HepG2 (cell line): ENCODE data around the gene ARHGEF16. TPM values are rescaled to one million over a fixed set of nuclear protein-coding genes. Genes with fewer than 3 reads are reported as not detected.

Source experiments
- ATAC-seq: fragments of 200-7000 bp; cut with Tn5 transposase; 3 replicates; pipeline ENCODE4 v1.9.1; 2020; ENCODE audit warnings: mild to moderate bottlenecking, moderate library complexity
- BruUV-seq: library from RNA; stranded (reverse); fragments of 400-500 nt; replicated peaks from 2 replicates; lab custom pipeline; 2021; lab: Mats Ljungman, UMichigan
- CTCF ChIA-PET: fragments of 300-600 bp; formaldehyde crosslinking; extraction: SDS; loops from one replicate; lab custom pipeline; 2021; ENCODE audit warnings: low total read pairs, inconsistent platforms, low intra/inter-chr PET ratio; lab: Yijun Ruan, JAX
- POLR2A ChIA-PET: fragments of 350-600 bp; sonication (Branson Sonifier 250); formaldehyde crosslinking; loops from one replicate; lab custom pipeline; 2020; ENCODE audit warnings: antibody characterized with exemption, inconsistent platforms; lab: Yijun Ruan, JAX
- DNase-seq: peaks from one replicate; pipeline ENCODE4 v3.0.0-alpha.2; 2015; ENCODE audit warnings: low spot score
- FAIRE-seq: peaks from 3 replicates; lab custom pipeline; 2011; peaks lifted over from hg19 to GRCh38; lab: Jason Lieb, UNC
- H2AFZ ChIP-seq: one replicate; pipeline ENCODE4 v1.6.1; 2011; ENCODE audit warnings: low read length, inconsistent platforms
- H3K27ac ChIP-seq: fragments of 300-600 bp; 3 replicates; pipeline ENCODE4 v1.8.0; 2011; ENCODE audit warnings: mixed run types, mild to moderate bottlenecking, mixed read lengths, low read length, inconsistent platforms; ENCODE audit not compliant: insufficient read depth; ENCODE audit errors: extremely low read length
- H3K27me3 ChIP-seq, 2 experiments: fragments of 200-600 bp in 1 of 2; 2 replicates in 1 of 2; 3 replicates in 1 of 2; pipeline versions ENCODE4 v1.6.0 to v1.8.0; 2011; ENCODE audit warnings: low read length in 2 of 2, mild to moderate bottlenecking in 2 of 2, moderate library complexity in 2 of 2, inconsistent platforms in 1 of 2; ENCODE audit not compliant: insufficient read depth in 2 of 2, control insufficient read depth in 1 of 2
- H3K36me3 ChIP-seq, 2 experiments: fragments of 200-600 bp in 1 of 2; replicated peaks in 1 of 2; 2 replicates in 1 of 2; 3 replicates in 1 of 2; pipeline versions ENCODE4 v1.5.1 to v1.8.0; 2011; ENCODE audit warnings: low read length in 2 of 2, inconsistent platforms in 1 of 2; ENCODE audit not compliant: insufficient read depth in 2 of 2, control insufficient read depth in 1 of 2
- H3K4me1 ChIP-seq: 2 replicates; pipeline ENCODE4 v1.5.1; 2012; ENCODE audit warnings: low read length, inconsistent platforms; ENCODE audit not compliant: insufficient read depth
- H3K4me2 ChIP-seq: 2 replicates; pipeline ENCODE4 v1.6.0; 2011; ENCODE audit warnings: low read depth, low read length, inconsistent platforms
- H3K4me3 ChIP-seq, 3 experiments: fragments of 200-600 bp in 1 of 3; sonication (generic), shearing (Covaris generic) in 1 of 3; replicated peaks in 1 of 3; 2 replicates each; pipeline ENCODE4 v1.5.1; 2011 to 2016; ENCODE audit warnings: low read length in 3 of 3, inconsistent platforms in 2 of 3, low read depth in 2 of 3, mild to moderate bottlenecking in 2 of 3, control low read depth in 1 of 3, mixed read lengths in 1 of 3; ENCODE audit not compliant: insufficient read depth in 1 of 3
- H3K79me2 ChIP-seq: one replicate; pipeline ENCODE4 v1.6.1; 2011; ENCODE audit warnings: low read length, inconsistent platforms; ENCODE audit not compliant: insufficient read depth
- H3K9ac ChIP-seq: 2 replicates; pipeline ENCODE4 v1.6.0; 2011; ENCODE audit warnings: mild to moderate bottlenecking, low read depth, low read length, inconsistent platforms; ENCODE audit not compliant: insufficient read depth
- H3K9me3 ChIP-seq: 2 replicates; pipeline ENCODE4 v1.5.1; 2012; ENCODE audit warnings: mild to moderate bottlenecking, low read length
- H4K20me1 ChIP-seq: 2 replicates; pipeline ENCODE4 v1.6.0; 2011; ENCODE audit warnings: inconsistent platforms, mild to moderate bottlenecking, low read length, moderate library complexity; ENCODE audit not compliant: insufficient read depth
- AGO1 ChIP-seq: fragments of 200-400 bp; formaldehyde crosslinking; IDR thresholded peaks from 2 replicates; pipeline ENCODE4 v1.6.1; 2017; ENCODE audit warnings: mild to moderate bottlenecking, low read depth, low read length, moderate library complexity; ENCODE audit not compliant: poor library complexity, severe bottlenecking
- AGO2 ChIP-seq: fragments of 200-400 bp; formaldehyde crosslinking; optimal IDR thresholded peaks from 2 replicates; pipeline ENCODE3; 2017; ENCODE audit warnings: mild to moderate bottlenecking, low read depth, low read length, moderate library complexity
- ATF7-NPFF ChIP-seq: sonication (generic); formaldehyde crosslinking; IDR thresholded peaks from 2 replicates; pipeline ENCODE4 v1.8.1; 2023; ENCODE audit warnings: mild to moderate bottlenecking, low read depth, missing genetic modification reagents, moderate library complexity
- BCL6 ChIP-seq: IDR thresholded peaks from 2 replicates; pipeline ENCODE4 v1.6.1; 2016; ENCODE audit warnings: missing genetic modification reagents, missing compliant biosample characterization
- BHLHE40 ChIP-seq: IDR thresholded peaks from 2 replicates; pipeline ENCODE4 v1.6.1; 2011; ENCODE audit warnings: low read length, improper control_type of control experiment
- DPF2 ChIP-seq: sonication (generic); formaldehyde crosslinking; IDR thresholded peaks from 2 replicates; pipeline ENCODE4 v1.4.0; 2020; ENCODE audit warnings: mild to moderate bottlenecking, low read depth, missing genetic modification reagents, borderline replicate concordance
- FOXA1 ChIP-seq, 2 experiments: fragments of 450-650 bp in 1 of 2; sonication (generic) in 1 of 2; formaldehyde crosslinking in 1 of 2; IDR thresholded peaks; 2 replicates each; pipeline versions ENCODE4 v1.4.0 to v1.6.1; 2016 to 2020; ENCODE audit warnings: missing genetic modification reagents in 1 of 2
- HIC2 ChIP-seq: sonication (generic); formaldehyde crosslinking; IDR thresholded peaks from 2 replicates; pipeline ENCODE4 v1.9.0; 2022; ENCODE audit warnings: low read depth, missing genetic modification reagents
- ISL2 ChIP-seq: sonication (generic); formaldehyde crosslinking; IDR thresholded peaks from 2 replicates; pipeline ENCODE4 v1.5.0; 2020; ENCODE audit warnings: missing genetic modification reagents
- RAD51 ChIP-seq: fragments of 450-650 bp; IDR thresholded peaks from 2 replicates; pipeline ENCODE4 v1.6.1; 2016; ENCODE audit warnings: borderline replicate concordance
- RBM22 ChIP-seq: fragments of 200-400 bp; formaldehyde crosslinking; optimal IDR thresholded peaks from 2 replicates; pipeline ENCODE3; 2017; ENCODE audit warnings: mild to moderate bottlenecking, low read length, moderate library complexity
- RFXAP ChIP-seq: sonication (generic); formaldehyde crosslinking; IDR thresholded peaks from 2 replicates; pipeline ENCODE4 v1.4.0; 2020; ENCODE audit warnings: missing genetic modification reagents, borderline replicate concordance
- SIX4 ChIP-seq: sonication (generic); formaldehyde crosslinking; IDR thresholded peaks from 2 replicates; pipeline ENCODE4 v1.4.0; 2020; ENCODE audit warnings: missing genetic modification reagents
- SMARCC2 ChIP-seq: fragments of 450-650 bp; IDR thresholded peaks from 2 replicates; pipeline ENCODE4 v1.6.1; 2017; ENCODE audit warnings: antibody characterized with exemption, mild to moderate bottlenecking
- TAF1 ChIP-seq: sonication (generic); formaldehyde crosslinking; IDR thresholded peaks from 2 replicates; pipeline ENCODE4 v1.4.0; 2020; ENCODE audit warnings: missing genetic modification reagents
- ZNF232 ChIP-seq: sonication (generic); formaldehyde crosslinking; IDR thresholded peaks from 2 replicates; pipeline ENCODE4 v1.4.0; 2020; ENCODE audit warnings: missing genetic modification reagents, borderline replicate concordance
- ZNF362 ChIP-seq: sonication (generic); formaldehyde crosslinking; IDR thresholded peaks from 2 replicates; pipeline ENCODE4 v1.4.0; 2020; ENCODE audit warnings: missing genetic modification reagents, mild to moderate bottlenecking, borderline replicate concordance
- ZNF44 ChIP-seq: sonication (generic); formaldehyde crosslinking; IDR thresholded peaks from 2 replicates; pipeline ENCODE4 v1.5.1; 2020; ENCODE audit warnings: mild to moderate bottlenecking, missing genetic modification reagents
- ZNF563 ChIP-seq: sonication (generic); formaldehyde crosslinking; IDR thresholded peaks from 2 replicates; pipeline ENCODE4 v1.8.0; 2022; ENCODE audit warnings: mild to moderate bottlenecking, moderate library complexity, missing genetic modification reagents
- ZNF777 ChIP-seq: sonication (generic); formaldehyde crosslinking; IDR thresholded peaks from 2 replicates; pipeline ENCODE4 v1.4.0; 2020; ENCODE audit warnings: missing genetic modification reagents
- ZNF816 ChIP-seq: sonication (generic); formaldehyde crosslinking; IDR thresholded peaks from 2 replicates; pipeline ENCODE4 v1.8.0; 2022; ENCODE audit warnings: missing genetic modification reagents, mild to moderate bottlenecking, borderline replicate concordance
- WGBS: methylation state at CpG from one replicate; pipeline ENCODE4 v1.1.6; 2017; ENCODE audit warnings: low lambda C conversion rate; 5-methylcytosine and 5-hydroxymethylcytosine counted together
- in situ Hi-C: cut with HindIII; loops from 2 replicates; pipeline ENCODE4 v1.10.0; 2017; ENCODE audit warnings: low pct_unique_long_range_greater_than_20kb; ENCODE audit not compliant: extremely low pct_ligation_motif_present
- intact Hi-C: fragments of 100-400 bp; cut with micrococcal nuclease; formaldehyde crosslinking; loops from one replicate; pipeline ENCODE4 v1.10.0; 2022; ENCODE audit not compliant: unreplicated experiment
- polyA plus RNA-seq, 8 experiments: library from polyadenylated mRNA; depleted of rRNA in 3 of 8; stranded (reverse) in 7 of 8; unstranded in 1 of 8; fragments of >200 nt; fragmentation: Illumina TruSeq in 4 of 8; extraction: Trizol in 4 of 8; gene quantifications; 2 replicates each; pipeline versions ENCODE4 v1.2.1 to v1.2.3, GENCODE V29; 2011 to 2016; ENCODE audit warnings: low read depth in 4 of 8, missing spikeins in 1 of 8, mixed read lengths in 1 of 8; ENCODE audit not compliant: insufficient read depth in 1 of 8
- total RNA-seq, 5 experiments: library from RNA; depleted of rRNA; stranded (reverse); fragments of >200 nt; fragmentation: Illumina TruSeq; extraction: Trizol; gene quantifications; 2 replicates each; pipeline ENCODE4 v1.2.3, GENCODE V29; 2016; ENCODE audit warnings: low read depth in 1 of 5
- TF ChIP-seq, protein P1 (sequence below): sonication (generic); formaldehyde crosslinking; IDR thresholded peaks from 2 replicates; pipeline ENCODE4 v1.5.1; 2020; ENCODE audit warnings: missing genetic modification reagents, mild to moderate bottlenecking, borderline replicate concordance

ARHGEF16 gene
- total and polyA plus RNA-seq, 2 of the 13 experiments (the other 11 are each of a cell fraction or from before 2014, with no cell fraction given): 20.3 to 39.9 TPM

- in situ Hi-C loops: no loop called here
- CTCF ChIA-PET: no interaction called here
- peaks cover 17% of the 10 kb centered on the region; the same call in 1 of the 2 replicates for H4K20me1 ChIP-seq
- POLR2A ChIA-PET: no interaction called here
- H3K27ac ChIP-seq: no peak overlapping the region
- H3K4me3 ChIP-seq: no peak overlapping the region
- peaks cover 9% of the 10 kb centered on the region for H3K4me1 ChIP-seq
- H3K9ac ChIP-seq: no peak overlapping the region
- no peak overlapping the region for H2AFZ ChIP-seq
- no TSS peak for BruUV-seq
- peaks cover 30 to 77% of the 10 kb centered on the region in 2 experiments for H3K27me3 ChIP-seq
- H3K79me2 ChIP-seq: no peaks in the 10 kb centered on the region
- no peak for DNase-seq
- no peaks in the 10 kb centered on the region for H3K36me3 ChIP-seq
- no peaks in the 10 kb centered on the region for H3K9me3 ChIP-seq
- no peak overlapping the region for H3K4me2 ChIP-seq
- WGBS: 31% methylated on average over 6 of the region's 12 CpGs
- no peak for ATAC-seq
- intact Hi-C loops: no loop called here
- FAIRE-seq: no peak
- TF ChIP-seq ZNF362 (CRISPR knock-in tag) (no peak), ZNF44 (CRISPR knock-in tag) (no peak), ZNF777 (no peak), AGO2 (peak; percentile 87), HIC2 (CRISPR knock-in tag) (no peak), SIX4 (CRISPR knock-in tag) (no peak), AGO1 (peak; percentile 82), RFXAP (CRISPR knock-in tag) (no peak), ZNF563 (CRISPR knock-in tag) (no peak), RBM22 (peak; percentile 5), BHLHE40 (no peak), FOXA1 (IDR thresholded peaks at IDR 0.05) (no peak), FOXA1 (CRISPR knock-in tag; IDR thresholded peaks at IDR 0.05) (no peak), ATF7-NPFF (CRISPR knock-in tag) (no peak), ZNF232 (no peak), ISL2 (CRISPR knock-in tag) (no peak), BCL6 (no peak), TAF1 (CRISPR knock-in tag) (no peak), RAD51 (no peak), DPF2 (CRISPR knock-in tag) (no peak), ZNF816 (CRISPR knock-in tag) (no peak), SMARCC2 (no peak)
- TF ChIP-seq, protein P1, sequence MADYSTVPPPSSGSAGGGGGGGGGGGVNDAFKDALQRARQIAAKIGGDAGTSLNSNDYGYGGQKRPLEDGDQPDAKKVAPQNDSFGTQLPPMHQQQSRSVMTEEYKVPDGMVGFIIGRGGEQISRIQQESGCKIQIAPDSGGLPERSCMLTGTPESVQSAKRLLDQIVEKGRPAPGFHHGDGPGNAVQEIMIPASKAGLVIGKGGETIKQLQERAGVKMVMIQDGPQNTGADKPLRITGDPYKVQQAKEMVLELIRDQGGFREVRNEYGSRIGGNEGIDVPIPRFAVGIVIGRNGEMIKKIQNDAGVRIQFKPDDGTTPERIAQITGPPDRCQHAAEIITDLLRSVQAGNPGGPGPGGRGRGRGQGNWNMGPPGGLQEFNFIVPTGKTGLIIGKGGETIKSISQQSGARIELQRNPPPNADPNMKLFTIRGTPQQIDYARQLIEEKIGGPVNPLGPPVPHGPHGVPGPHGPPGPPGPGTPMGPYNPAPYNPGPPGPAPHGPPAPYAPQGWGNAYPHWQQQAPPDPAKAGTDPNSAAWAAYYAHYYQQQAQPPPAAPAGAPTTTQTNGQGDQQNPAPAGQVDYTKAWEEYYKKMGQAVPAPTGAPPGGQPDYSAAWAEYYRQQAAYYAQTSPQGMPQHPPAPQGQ (CRISPR knock-in tag): no peak
Measured at GRCh38 chr1:3527774-3528173, 73.3 kb downstream of the ARHGEF16 start.
